T-helper 17 cell (primary cell): Measurements from ENCODE around the gene CLDN14. TPM values are rescaled to one million over a fixed set of nuclear protein-coding genes. Genes with fewer than 3 reads are reported as not detected.

Experiments used
- ATAC-seq: fragments of 150-1000 bp; cut with Tn5 transposase; 2 replicates; pipeline ENCODE4 v1.10.0; 2021; ENCODE audit warnings: mild to moderate bottlenecking, moderate library complexity
- DNase-seq, 3 donors: peaks; one replicate each; pipeline versions ENCODE4 v3.0.0 to v3.0.0-alpha.2; 2020 to 2021
- H3K9me3 ChIP-seq: one replicate; pipeline ENCODE4 v1.7.0; 2013; ENCODE audit warnings: low read length, mild to moderate bottlenecking; ENCODE audit not compliant: control insufficient read depth, poor library complexity, severe bottlenecking
- H3K27ac Mint-ChIP-seq: one replicate; pipeline ENCODE4 v1.8.0; 2022; ENCODE audit warnings: mild to moderate bottlenecking, moderate library complexity, mixed read lengths
- H3K27me3 Mint-ChIP-seq: one replicate; pipeline ENCODE4 v1.8.0; 2022; ENCODE audit warnings: mixed read lengths
- H3K36me3 Mint-ChIP-seq: one replicate; pipeline ENCODE4 v1.8.0; 2022; ENCODE audit warnings: low read depth, mixed read lengths
- H3K4me1 Mint-ChIP-seq: one replicate; pipeline ENCODE4 v1.8.0; 2022; ENCODE audit warnings: mild to moderate bottlenecking, mixed read lengths
- H3K4me3 Mint-ChIP-seq: one replicate; pipeline ENCODE4 v1.8.0; 2022; ENCODE audit warnings: mild to moderate bottlenecking, moderate library complexity, mixed read lengths
- total RNA-seq, 4 donors: library from RNA in 2 of 4; stranded (reverse) in 2 of 4; gene quantifications; one replicate each; pipeline ENCODE4 v1.2.3 and lab custom pipeline; 2022 to 2026

The CLDN14 gene
- total RNA-seq, 2 donors from 2014 or later = not detected

DNA sequence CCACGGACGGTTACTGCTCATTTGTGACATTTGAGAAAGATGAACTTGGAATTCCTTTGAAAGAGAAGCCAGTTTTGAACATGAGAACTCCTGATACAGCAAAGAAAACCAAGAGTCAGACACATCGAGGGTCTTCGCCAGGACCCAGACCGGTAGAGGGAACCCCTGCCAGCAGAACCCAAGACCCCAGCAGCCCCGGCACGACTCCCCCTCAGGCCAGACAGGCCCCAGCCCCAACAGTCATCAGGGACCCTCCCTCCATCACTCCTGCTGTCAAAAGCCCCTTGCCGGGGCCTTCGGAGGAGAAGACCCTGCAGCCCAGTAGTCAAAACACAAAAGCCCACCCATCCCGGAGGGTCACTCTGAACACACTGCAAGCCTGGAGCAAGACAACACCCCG lies 67.0 kb downstream of the CLDN14 start:
- no peak for DNase-seq
- no peak overlapping the region for H3K27ac Mint-ChIP-seq
- H3K36me3 Mint-ChIP-seq = peaks cover 8% of the 10 kb centered on the region
- no peak overlapping the region for H3K4me3 Mint-ChIP-seq
- peaks cover 2% of the 10 kb centered on the region for H3K4me1 Mint-ChIP-seq
- no peaks in the 10 kb centered on the region for H3K27me3 Mint-ChIP-seq
- no peak for ATAC-seq
- H3K9me3 ChIP-seq = no peaks in the 10 kb centered on the region

DNA sequence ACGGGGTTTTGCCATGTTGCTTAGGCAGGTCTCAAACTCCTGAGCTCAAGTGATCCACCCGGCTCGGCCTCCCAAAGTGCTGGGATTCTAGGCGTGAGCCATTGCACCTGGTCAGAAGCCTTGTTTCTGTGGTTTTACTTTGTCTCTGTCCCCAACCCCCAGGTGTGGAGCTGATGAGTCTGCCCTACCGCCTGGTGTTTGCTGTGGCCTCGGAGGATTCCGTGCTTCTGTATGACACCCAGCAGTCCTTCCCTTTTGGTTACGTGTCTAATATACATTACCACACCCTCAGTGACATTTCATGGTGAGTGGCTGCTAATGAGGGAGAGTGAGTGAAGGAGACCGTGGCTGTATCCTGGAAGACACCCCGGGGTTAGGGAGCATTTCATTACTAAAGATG lies 68.6 kb downstream of the CLDN14 start:
- ATAC-seq (no peak), DNase-seq (no peak)
- Mint-ChIP-seq H3K4me1 (peaks cover 2% of the 10 kb centered on the region), H3K4me3 (no peak overlapping the region), H3K36me3 (peaks cover 12% of the 10 kb centered on the region), H3K27me3 (no peaks in the 10 kb centered on the region), H3K27ac (no peak overlapping the region)
- H3K9me3 ChIP-seq = no peaks in the 10 kb centered on the region

Other genes with a start within 250 kb of the CLDN14 start
- gene MORC3, start 159.9 kb downstream of the CLDN14 start, total RNA-seq = 10 to 100 TPM; 45.2 to 51.0 TPM
- gene CHAF1B, start 94.7 kb downstream of the CLDN14 start, total RNA-seq = 1 to 10 TPM; 2.4 to 5.7 TPM
- not detected for gene SIM2, start 219.0 kb upstream of the CLDN14 start, total RNA-seq